ENCODE measurements around the gene SGCD.

- TF ChIP-seq CTCF (conservative IDR thresholded peaks at IDR 0.05; ENCODE audit: low read depth, low read length) = no peak
- no peak for TF ChIP-seq MAFK (IDR thresholded peaks at IDR 0.05; ENCODE audit: low read depth, low read length)
- no peak for TF ChIP-seq MAZ (IDR thresholded peaks at IDR 0.05; ENCODE audit: borderline replicate concordance, low read depth, low read length)
- no peak for TF ChIP-seq POLR2A (IDR thresholded peaks at IDR 0.05; ENCODE audit: low read depth, low read length)
- TF ChIP-seq USF2 (IDR thresholded peaks at IDR 0.05; ENCODE audit: low read depth, low read length) = no peak
- TF ChIP-seq NFE2L2 (IDR thresholded peaks at IDR 0.05; ENCODE audit: low read depth, low read length) = no peak
Observed at GRCh38 chr5:156481741-156482140, 154.8 kb downstream of the SGCD start.

Data from IMR-90 (cell line).